HEK293 (cell line): ENCODE measurements around the gene RPS6KA4.

Experiments
- CTCF ChIA-PET: fragments of 350-600 bp; formaldehyde crosslinking; extraction: SDS; loops from one replicate; lab custom pipeline; 2021; ENCODE audit warnings: antibody characterized with exemption; lab: Yijun Ruan, JAX
- POLR2A ChIA-PET: fragments of 300-600 bp; formaldehyde crosslinking; extraction: SDS; loops from one replicate; lab custom pipeline; 2020; ENCODE audit warnings: antibody characterized with exemption, inconsistent platforms; lab: Yijun Ruan, JAX
- H3K27ac ChIP-seq: fragments of 200-500 bp; sonication (Bioruptor generic); 2 replicates; pipeline ENCODE4 v1.5.1; 2014; ENCODE audit warnings: low read depth, low read length, control low read depth, inconsistent platforms; ENCODE audit errors: extremely low read depth
- H3K36me3 ChIP-seq, 2 experiments: fragments of 200-500 bp in 1 of 2; sonication (Bioruptor generic) in 1 of 2; 1 replicate in 1 of 2; 2 replicates in 1 of 2; pipeline ENCODE4 v1.5.1; 2014 to 2017; ENCODE audit warnings: inconsistent platforms in 2 of 2, low read length in 2 of 2; ENCODE audit not compliant: control insufficient read depth in 2 of 2, insufficient read depth in 1 of 2
- H3K4me1 ChIP-seq: fragments of 200-500 bp; sonication (Bioruptor generic); 2 replicates; pipeline ENCODE4 v1.5.1; 2014; ENCODE audit warnings: mild to moderate bottlenecking, low read length, inconsistent platforms; ENCODE audit not compliant: control insufficient read depth, insufficient read depth
- H3K4me3 ChIP-seq: 2 replicates; pipeline ENCODE4 v1.5.1; 2011; ENCODE audit warnings: low read depth, mild to moderate bottlenecking, control low read depth, low read length, moderate library complexity
- H3K9me3 ChIP-seq: fragments of 200-500 bp; sonication (Bioruptor generic); 2 replicates; pipeline ENCODE4 v1.5.1; 2014; ENCODE audit warnings: low read depth, low read length, inconsistent platforms; ENCODE audit not compliant: control insufficient read depth, insufficient read depth
- BCL11B ChIP-seq: fragments of 450-650 bp; formaldehyde crosslinking; IDR thresholded peaks from 2 replicates; pipeline ENCODE4 v1.5.1; 2016; ENCODE audit warnings: low read depth, missing biosample characterization, missing genetic modification characterization
- PATZ1 ChIP-seq: fragments of 450-650 bp; formaldehyde crosslinking; IDR thresholded peaks from 2 replicates; pipeline ENCODE4 v1.5.1; 2016; ENCODE audit warnings: missing biosample characterization, missing genetic modification characterization
- SCRT1 ChIP-seq: fragments of 450-650 bp; formaldehyde crosslinking; IDR thresholded peaks from 2 replicates; pipeline ENCODE4 v1.5.1; 2016; ENCODE audit warnings: missing biosample characterization, missing genetic modification characterization, borderline replicate concordance
- TCF7L2 ChIP-seq: IDR thresholded peaks from 2 replicates; pipeline ENCODE4 v1.6.1; 2011; ENCODE audit warnings: low read depth, mild to moderate bottlenecking, inconsistent platforms, low read length, moderate library complexity, borderline replicate concordance
- TRIM28 ChIP-seq: IDR thresholded peaks from 2 replicates; pipeline ENCODE4 v1.6.1; 2011; ENCODE audit warnings: low read length, control low read depth, borderline replicate concordance
- ZFP41 ChIP-seq: fragments of 450-650 bp; formaldehyde crosslinking; IDR thresholded peaks from 2 replicates; pipeline ENCODE4 v1.5.1; 2016; ENCODE audit warnings: missing biosample characterization, missing genetic modification characterization, borderline replicate concordance
- ZNF148 ChIP-seq: fragments of 450-650 bp; formaldehyde crosslinking; IDR thresholded peaks from 2 replicates; pipeline ENCODE4 v1.5.0; 2017; ENCODE audit warnings: missing biosample characterization, missing genetic modification characterization, borderline replicate concordance
- ZNF2 ChIP-seq: fragments of 450-650 bp; formaldehyde crosslinking; IDR thresholded peaks from 2 replicates; pipeline ENCODE4 v1.5.1; 2016; ENCODE audit warnings: missing biosample characterization, missing genetic modification characterization
- ZNF324 ChIP-seq: fragments of 450-650 bp; formaldehyde crosslinking; IDR thresholded peaks from 2 replicates; pipeline ENCODE4 v1.5.1; 2016; ENCODE audit warnings: missing biosample characterization, missing genetic modification characterization
- ZNF354C ChIP-seq: fragments of 450-650 bp; formaldehyde crosslinking; IDR thresholded peaks from 2 replicates; pipeline ENCODE4 v1.5.1; 2016; ENCODE audit warnings: missing biosample characterization, missing genetic modification characterization, low read depth, borderline replicate concordance
- ZNF362 ChIP-seq: fragments of 450-650 bp; formaldehyde crosslinking; IDR thresholded peaks from 2 replicates; pipeline ENCODE4 v1.5.1; 2016; ENCODE audit warnings: missing biosample characterization, missing genetic modification characterization
- ZNF473 ChIP-seq: fragments of 450-650 bp; formaldehyde crosslinking; IDR thresholded peaks from 2 replicates; pipeline ENCODE4 v1.5.1; 2017; ENCODE audit warnings: missing biosample characterization, missing genetic modification characterization
- ZNF48 ChIP-seq: fragments of 450-650 bp; formaldehyde crosslinking; IDR thresholded peaks from 2 replicates; pipeline ENCODE4 v1.5.1; 2016; ENCODE audit warnings: missing biosample characterization, missing genetic modification characterization
- ZNF529 ChIP-seq: fragments of 450-650 bp; formaldehyde crosslinking; IDR thresholded peaks from 2 replicates; pipeline ENCODE4 v1.5.1; 2017; ENCODE audit warnings: missing genetic modification characterization, missing biosample characterization; ENCODE audit not compliant: insufficient replicate concordance
- ZNF600 ChIP-seq: fragments of 450-650 bp; formaldehyde crosslinking; IDR thresholded peaks from 2 replicates; pipeline ENCODE4 v1.5.1; 2016; ENCODE audit warnings: missing biosample characterization, missing genetic modification characterization
- ZNF610 ChIP-seq: fragments of 450-650 bp; formaldehyde crosslinking; IDR thresholded peaks from 2 replicates; pipeline ENCODE4 v1.5.1; 2016; ENCODE audit warnings: missing biosample characterization, missing genetic modification characterization, borderline replicate concordance
- ZNF660 ChIP-seq: fragments of 450-650 bp; IDR thresholded peaks from 2 replicates; pipeline ENCODE4 v1.5.1; 2018; ENCODE audit warnings: missing biosample characterization, mild to moderate bottlenecking, missing genetic modification characterization
- ZNF664 ChIP-seq: fragments of 450-650 bp; formaldehyde crosslinking; IDR thresholded peaks from 2 replicates; pipeline ENCODE4 v1.5.1; 2016; ENCODE audit warnings: missing biosample characterization, missing genetic modification characterization
- TF ChIP-seq, protein P1 (sequence below): fragments of 450-650 bp; formaldehyde crosslinking; IDR thresholded peaks from 2 replicates; pipeline ENCODE4 v1.5.1; 2017; ENCODE audit warnings: missing biosample characterization, missing genetic modification characterization

The RPS6KA4 gene

DNA sequence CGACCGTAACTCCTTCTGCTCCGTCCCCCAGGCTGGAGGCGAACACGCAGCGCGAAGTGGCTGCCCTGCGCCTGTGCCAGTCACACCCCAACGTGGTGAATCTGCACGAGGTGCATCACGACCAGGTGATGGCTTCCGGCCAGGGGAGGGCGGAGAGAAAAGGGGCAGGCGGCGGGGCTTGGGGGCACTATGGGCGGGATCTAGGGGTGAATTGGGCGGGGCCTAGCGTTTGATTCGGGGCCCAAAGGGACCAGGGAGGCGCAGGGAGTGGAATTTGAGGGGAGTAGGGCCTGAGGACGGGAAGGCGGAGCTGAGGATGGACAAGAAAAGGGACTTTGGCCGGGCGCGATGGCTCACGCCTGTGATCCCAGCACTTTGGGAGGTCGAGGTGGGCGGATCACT, 9.7 kb downstream of the RPS6KA4 start:
- H3K4me3 ChIP-seq: no peak overlapping the region
- H3K27ac ChIP-seq: no peak overlapping the region
- H3K9me3 ChIP-seq: no peaks in the 10 kb centered on the region
- no peaks in the 10 kb centered on the region for H3K4me1 ChIP-seq
- ChIA-PET CTCF (no interaction called here), POLR2A (interaction anchor here (1.2 kb wide), 1 partner anchor 12 kb away, joined by 8 read pairs; no protein-coding TSS in a partner anchor)
- H3K36me3 ChIP-seq: peaks cover 0 to 38% of the 10 kb centered on the region in 2 experiments; a peak in 2 of 3 replicates
- TF ChIP-seq ZNF664 (tag by site-specific recombination): no peak
- TF ChIP-seq ZNF354C (tag by site-specific recombination): no peak
- no peak for TF ChIP-seq ZNF48 (tag by site-specific recombination)
- no peak for TF ChIP-seq ZNF148
- TF ChIP-seq TRIM28: no peak
- TF ChIP-seq ZNF362 (tag by site-specific recombination): no peak
- TF ChIP-seq ZFP41 (tag by site-specific recombination): no peak
- no peak for TF ChIP-seq BCL11B (tag by site-specific recombination)
- TF ChIP-seq ZNF473 (tag by site-specific recombination): no peak

DNA sequence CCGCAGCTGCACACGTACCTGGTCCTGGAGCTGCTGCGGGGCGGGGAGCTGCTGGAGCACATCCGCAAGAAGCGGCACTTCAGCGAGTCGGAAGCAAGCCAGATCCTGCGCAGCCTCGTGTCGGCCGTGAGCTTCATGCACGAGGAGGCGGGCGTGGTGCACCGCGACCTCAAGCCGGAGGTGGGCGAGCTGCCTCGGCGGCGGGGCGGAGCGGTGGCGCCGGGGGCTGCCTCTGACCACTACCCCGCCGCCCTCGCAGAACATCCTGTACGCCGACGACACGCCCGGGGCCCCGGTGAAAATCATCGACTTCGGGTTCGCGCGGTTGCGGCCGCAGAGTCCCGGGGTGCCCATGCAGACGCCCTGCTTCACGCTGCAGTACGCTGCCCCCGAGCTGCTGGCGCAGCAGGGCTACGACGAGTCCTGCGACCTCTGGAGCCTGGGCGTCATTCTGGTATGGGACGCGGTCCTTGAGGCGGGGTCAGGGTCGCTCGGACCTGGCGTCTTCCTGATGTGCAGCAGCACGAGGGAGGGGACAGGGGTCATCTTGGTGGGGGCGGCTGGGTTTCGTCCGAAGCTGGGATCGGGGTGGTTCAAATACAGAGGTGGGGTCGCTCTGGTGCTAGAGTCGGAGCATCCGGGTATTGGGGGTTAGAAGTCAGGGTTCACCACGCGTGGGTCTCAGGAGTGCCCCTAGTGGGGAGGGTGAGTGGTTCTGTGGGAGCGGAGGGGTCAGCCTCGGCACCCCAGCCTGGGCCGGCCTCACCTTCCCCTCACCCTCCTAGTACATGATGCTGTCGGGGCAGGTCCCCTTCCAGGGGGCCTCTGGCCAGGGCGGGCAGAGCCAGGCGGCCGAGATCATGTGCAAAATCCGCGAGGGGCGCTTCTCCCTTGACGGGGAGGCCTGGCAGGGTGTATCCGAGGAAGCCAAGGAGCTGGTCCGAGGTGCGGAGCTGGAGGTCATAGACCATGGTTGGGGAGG, 10.8 kb downstream of the RPS6KA4 start:
- H3K36me3 ChIP-seq: peaks cover 0 to 32% of the 10 kb centered on the region in 2 experiments; a peak in 2 of 3 replicates
- TF ChIP-seq ZNF610 (tag by site-specific recombination) (no peak), ZNF362 (tag by site-specific recombination) (no peak)
- POLR2A ChIA-PET: interaction anchor here (1.2 kb wide), 1 partner anchor 13 kb away, joined by 8 read pairs; no protein-coding TSS in a partner anchor
- no peaks in the 10 kb centered on the region for H3K9me3 ChIP-seq
- no peak overlapping the region for H3K27ac ChIP-seq
- CTCF ChIA-PET: no interaction called here
- no peaks in the 10 kb centered on the region for H3K4me1 ChIP-seq
- H3K4me3 ChIP-seq: no peak overlapping the region

DNA sequence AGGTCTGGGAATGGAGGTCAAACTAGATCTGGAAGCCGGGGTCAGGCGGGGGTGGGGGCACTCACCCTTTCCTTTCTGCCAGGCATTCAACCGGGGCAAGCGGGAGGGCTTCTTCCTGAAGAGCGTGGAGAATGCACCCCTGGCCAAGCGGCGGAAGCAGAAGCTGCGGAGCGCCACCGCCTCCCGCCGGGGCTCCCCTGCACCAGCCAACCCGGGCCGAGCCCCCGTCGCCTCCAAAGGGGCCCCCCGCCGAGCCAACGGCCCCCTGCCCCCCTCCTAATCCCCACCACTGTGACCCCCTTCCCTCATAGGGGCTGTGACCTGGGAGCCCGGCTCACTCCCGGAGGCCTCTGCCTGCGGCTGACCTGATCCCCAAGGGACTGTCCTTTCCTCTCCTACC, 12.2 kb downstream of the RPS6KA4 start:
- CTCF ChIA-PET: no interaction called here
- TF ChIP-seq TCF7L2: no peak
- TF ChIP-seq ZNF660 (tag by site-specific recombination): no peak
- TF ChIP-seq ZNF600 (tag by site-specific recombination): no peak
- no peak for TF ChIP-seq ZNF2 (tag by site-specific recombination)
- TF ChIP-seq, protein P1, sequence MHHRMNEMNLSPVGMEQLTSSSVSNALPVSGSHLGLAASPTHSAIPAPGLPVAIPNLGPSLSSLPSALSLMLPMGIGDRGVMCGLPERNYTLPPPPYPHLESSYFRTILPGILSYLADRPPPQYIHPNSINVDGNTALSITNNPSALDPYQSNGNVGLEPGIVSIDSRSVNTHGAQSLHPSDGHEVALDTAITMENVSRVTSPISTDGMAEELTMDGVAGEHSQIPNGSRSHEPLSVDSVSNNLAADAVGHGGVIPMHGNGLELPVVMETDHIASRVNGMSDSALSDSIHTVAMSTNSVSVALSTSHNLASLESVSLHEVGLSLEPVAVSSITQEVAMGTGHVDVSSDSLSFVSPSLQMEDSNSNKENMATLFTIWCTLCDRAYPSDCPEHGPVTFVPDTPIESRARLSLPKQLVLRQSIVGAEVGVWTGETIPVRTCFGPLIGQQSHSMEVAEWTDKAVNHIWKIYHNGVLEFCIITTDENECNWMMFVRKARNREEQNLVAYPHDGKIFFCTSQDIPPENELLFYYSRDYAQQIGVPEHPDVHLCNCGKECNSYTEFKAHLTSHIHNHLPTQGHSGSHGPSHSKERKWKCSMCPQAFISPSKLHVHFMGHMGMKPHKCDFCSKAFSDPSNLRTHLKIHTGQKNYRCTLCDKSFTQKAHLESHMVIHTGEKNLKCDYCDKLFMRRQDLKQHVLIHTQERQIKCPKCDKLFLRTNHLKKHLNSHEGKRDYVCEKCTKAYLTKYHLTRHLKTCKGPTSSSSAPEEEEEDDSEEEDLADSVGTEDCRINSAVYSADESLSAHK (tag by site-specific recombination): no peak
- TF ChIP-seq ZNF529 (tag by site-specific recombination): no peak
- TF ChIP-seq ZNF324: no peak
- TF ChIP-seq SCRT1 (tag by site-specific recombination): no peak
- TF ChIP-seq PATZ1 (tag by site-specific recombination): no peak
- TF ChIP-seq ZFP41 (tag by site-specific recombination): no peak
- POLR2A ChIA-PET: no interaction called here
- Histone ChIP-seq H3K27ac (no peak overlapping the region), H3K4me3 (no peak overlapping the region), H3K4me1 (no peaks in the 10 kb centered on the region), H3K9me3 (no peaks in the 10 kb centered on the region), H3K36me3 (peaks cover 0 to 25% of the 10 kb centered on the region in 2 experiments; a peak in 2 of 3 replicates)
